GM23338 (cell line): Measurements from ENCODE around the gene MIOS. TPM values are rescaled to one million over a fixed set of nuclear protein-coding genes. Genes with fewer than 3 reads are reported as not detected.

Experiments
- ATAC-seq: fragments of 200-7000 bp; cut with Tn5 transposase; 3 replicates; pipeline ENCODE4 v1.9.1; 2020
- DNase-seq: peaks from one replicate; pipeline ENCODE4 v3.0.0-alpha.2; 2015; ENCODE audit warnings: low spot score
- H2AFZ ChIP-seq: fragments of 200-600 bp; sonication (generic); 2 replicates; pipeline ENCODE4 v1.8.0; 2016; ENCODE audit warnings: antibody characterized with exemption, mild to moderate bottlenecking, moderate library complexity
- H3F3A ChIP-seq: fragments of 200-600 bp; sonication (generic); replicated peaks from 2 replicates; pipeline ENCODE4 v1.8.0; 2017; ENCODE audit warnings: antibody characterized with exemption, mixed run types, low read depth
- H3K27ac ChIP-seq: fragments of 200-600 bp; sonication (generic); 2 replicates; pipeline ENCODE4 v1.6.1; 2016; ENCODE audit warnings: low read depth
- H3K27me3 ChIP-seq: fragments of 200-600 bp; sonication (generic); 2 replicates; pipeline ENCODE4 v1.8.0; 2016; ENCODE audit warnings: mild to moderate bottlenecking, mixed run types, moderate library complexity; ENCODE audit not compliant: insufficient read depth
- H3K36me3 ChIP-seq: fragments of 200-600 bp; sonication (generic); 2 replicates; pipeline ENCODE4 v1.8.0; 2016; ENCODE audit warnings: mild to moderate bottlenecking; ENCODE audit not compliant: insufficient read depth
- H3K4me1 ChIP-seq: fragments of 200-600 bp; sonication (generic); 2 replicates; pipeline ENCODE4 v1.8.0; 2016; ENCODE audit warnings: mild to moderate bottlenecking, moderate library complexity; ENCODE audit not compliant: insufficient read depth
- H3K4me2 ChIP-seq: fragments of 200-600 bp; sonication (generic); 2 replicates; pipeline ENCODE4 v1.7.1; 2017; ENCODE audit warnings: mixed run types
- H3K4me3 ChIP-seq: fragments of 200-600 bp; sonication (generic); 2 replicates; pipeline ENCODE4 v1.6.1; 2016; ENCODE audit warnings: mixed run types
- H3K79me2 ChIP-seq: fragments of 200-600 bp; sonication (generic); replicated peaks from 2 replicates; pipeline ENCODE4 v1.8.0; 2017; ENCODE audit warnings: mild to moderate bottlenecking; ENCODE audit not compliant: insufficient read depth
- H3K9me2 ChIP-seq: fragments of 200-600 bp; sonication (generic); 2 replicates; pipeline ENCODE4 v1.8.0; 2017; ENCODE audit not compliant: insufficient read depth
- H4K20me1 ChIP-seq: fragments of 200-600 bp; sonication (generic); replicated peaks from 2 replicates; pipeline ENCODE4 v1.8.0; 2017; ENCODE audit warnings: mild to moderate bottlenecking; ENCODE audit not compliant: insufficient read depth
- H3K27ac Mint-ChIP-seq: 2 replicates; pipeline ENCODE4 v1.8.0; 2020; ENCODE audit warnings: inconsistent platforms, mild to moderate bottlenecking, moderate library complexity, mixed read lengths
- H3K27me3 Mint-ChIP-seq: 3 replicates; pipeline ENCODE4 v1.8.0; 2022; ENCODE audit warnings: low read depth, mild to moderate bottlenecking, moderate library complexity, mixed read lengths, inconsistent platforms; ENCODE audit not compliant: insufficient read depth, poor library complexity
- H3K36me3 Mint-ChIP-seq: 3 replicates; pipeline ENCODE4 v1.8.0; 2021; ENCODE audit warnings: low read depth, mild to moderate bottlenecking, inconsistent platforms, moderate library complexity, mixed read lengths
- H3K4me1 Mint-ChIP-seq: 3 replicates; pipeline ENCODE4 v1.8.0; 2020; ENCODE audit warnings: mild to moderate bottlenecking, inconsistent platforms, mixed read lengths
- H3K4me3 Mint-ChIP-seq: 3 replicates; pipeline ENCODE4 v1.8.0; 2021; ENCODE audit warnings: moderate library complexity, mild to moderate bottlenecking, inconsistent platforms, mixed read lengths
- H3K9me3 Mint-ChIP-seq: 3 replicates; pipeline ENCODE4 v1.8.0; 2020; ENCODE audit warnings: moderate library complexity, mild to moderate bottlenecking, inconsistent platforms, mixed read lengths
- CREB1 ChIP-seq: fragments of 250-450 bp; sonication (Bioruptor Pico); IDR thresholded peaks from 2 replicates; pipeline ENCODE4 v1.5.0; 2020; ENCODE audit warnings: low read depth, mild to moderate bottlenecking, moderate library complexity
- EZH2 ChIP-seq: fragments of 200-600 bp; sonication (generic); IDR thresholded peaks from one replicate; pipeline ENCODE4 v1.8.0; 2017; ENCODE audit warnings: antibody characterized with exemption, mild to moderate bottlenecking, low read depth; ENCODE audit not compliant: unreplicated experiment
- EZH2phosphoT487 ChIP-seq: fragments of 200-600 bp; sonication (generic); IDR thresholded peaks from one replicate; pipeline ENCODE4 v1.8.1; 2018; ENCODE audit warnings: antibody characterized with exemption; ENCODE audit not compliant: unreplicated experiment
- JUNB ChIP-seq: IDR thresholded peaks from one replicate; pipeline ENCODE4 v1.6.1; 2016; ENCODE audit warnings: antibody characterized with exemption; ENCODE audit not compliant: unreplicated experiment
- NANOG ChIP-seq: IDR thresholded peaks from 2 replicates; pipeline ENCODE4 v1.6.1; 2016; ENCODE audit warnings: antibody characterized with exemption, borderline replicate concordance
- POLR2AphosphoS5 ChIP-seq: IDR thresholded peaks from 2 replicates; pipeline ENCODE4 v1.6.1; 2016; ENCODE audit warnings: antibody characterized with exemption, low read depth
- STAT1 ChIP-seq: IDR thresholded peaks from one replicate; pipeline ENCODE4 v1.6.1; 2016; ENCODE audit warnings: antibody characterized with exemption; ENCODE audit not compliant: unreplicated experiment
- ZNF114 ChIP-seq: fragments of 250-450 bp; sonication (Bioruptor Pico); IDR thresholded peaks from 2 replicates; pipeline ENCODE4 v1.5.0; 2020; ENCODE audit warnings: mild to moderate bottlenecking, moderate library complexity
- ZNF331 ChIP-seq: fragments of 250-450 bp; sonication (Bioruptor Pico); IDR thresholded peaks from 2 replicates; pipeline ENCODE4 v1.5.0; 2020; ENCODE audit warnings: low read depth, mild to moderate bottlenecking, moderate library complexity
- polyA plus RNA-seq: library from polyadenylated mRNA; unstranded; fragments of >200 nt; fragmentation: Nextera tagmentation; extraction: Ambion mirVana; gene quantifications from 2 replicates; pipeline ENCODE4 v1.2.1, GENCODE V29; 2016
- total RNA-seq: library from RNA; depleted of rRNA; stranded (reverse); fragments of >200 nt; shearing (Covaris generic); gene quantifications from 2 replicates; pipeline ENCODE4 v1.2.3, GENCODE V29; 2014
- TF ChIP-seq, protein P1 (sequence below), 2 experiments: fragments of 200-600 bp in 1 of 2; sonication (generic) in 1 of 2; conservative IDR thresholded peaks; 2 replicates each; pipeline versions ENCODE4 v1.5.1 to v1.6.1; 2016 to 2017; ENCODE audit warnings: antibody characterized with exemption in 2 of 2, low read depth in 2 of 2, mild to moderate bottlenecking in 2 of 2, moderate library complexity in 1 of 2
- TF ChIP-seq, protein P2 (sequence below): fragments of 250-450 bp; sonication (Bioruptor Pico); IDR thresholded peaks from 2 replicates; pipeline ENCODE4 v1.5.0; 2020; ENCODE audit warnings: mild to moderate bottlenecking, moderate library complexity
- TF ChIP-seq, protein P3 (sequence below): IDR thresholded peaks from one replicate; pipeline ENCODE4 v1.6.1; 2018; ENCODE audit warnings: antibody characterized with exemption; ENCODE audit not compliant: unreplicated experiment
- TF ChIP-seq, protein P4 (sequence below): IDR thresholded peaks from 2 replicates; pipeline ENCODE4 v1.6.1; 2016; ENCODE audit warnings: antibody characterized with exemption

MIOS gene
- total and polyA plus RNA-seq, 2 experiments from 2014 or later: 13.1 to 85.7 TPM

DNA sequence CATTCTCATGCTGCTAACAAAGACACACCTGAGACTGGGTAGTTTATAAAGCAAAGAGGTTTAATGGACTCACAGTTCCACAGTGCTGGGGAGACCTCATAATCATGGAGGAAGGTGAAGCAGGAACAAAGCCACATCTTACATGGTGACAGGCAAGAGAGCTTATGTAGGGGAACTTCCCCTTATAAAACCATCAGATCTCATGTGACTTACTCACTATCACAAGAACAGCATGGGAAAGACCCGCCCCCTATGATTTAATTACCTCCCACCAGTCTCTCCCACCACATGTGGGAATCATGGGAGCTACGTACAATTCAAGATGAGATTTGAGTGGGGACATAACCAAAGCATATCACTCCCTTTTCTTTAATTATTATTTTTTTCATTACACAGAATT, 47.6 kb upstream of the MIOS start:
- DNase-seq (no peak), ATAC-seq (no peak)
- no peaks in the 10 kb centered on the region for H4K20me1 ChIP-seq
- TF ChIP-seq STAT1 (no peak), CREB1 (CRISPR knock-in tag) (no peak), ZNF114 (no peak), JUNB (no peak), ZNF331 (CRISPR knock-in tag) (no peak), NANOG (no peak), EZH2phosphoT487 (no peak), EZH2 (no peak), POLR2AphosphoS5 (no peak)
- TF ChIP-seq, protein P1, sequence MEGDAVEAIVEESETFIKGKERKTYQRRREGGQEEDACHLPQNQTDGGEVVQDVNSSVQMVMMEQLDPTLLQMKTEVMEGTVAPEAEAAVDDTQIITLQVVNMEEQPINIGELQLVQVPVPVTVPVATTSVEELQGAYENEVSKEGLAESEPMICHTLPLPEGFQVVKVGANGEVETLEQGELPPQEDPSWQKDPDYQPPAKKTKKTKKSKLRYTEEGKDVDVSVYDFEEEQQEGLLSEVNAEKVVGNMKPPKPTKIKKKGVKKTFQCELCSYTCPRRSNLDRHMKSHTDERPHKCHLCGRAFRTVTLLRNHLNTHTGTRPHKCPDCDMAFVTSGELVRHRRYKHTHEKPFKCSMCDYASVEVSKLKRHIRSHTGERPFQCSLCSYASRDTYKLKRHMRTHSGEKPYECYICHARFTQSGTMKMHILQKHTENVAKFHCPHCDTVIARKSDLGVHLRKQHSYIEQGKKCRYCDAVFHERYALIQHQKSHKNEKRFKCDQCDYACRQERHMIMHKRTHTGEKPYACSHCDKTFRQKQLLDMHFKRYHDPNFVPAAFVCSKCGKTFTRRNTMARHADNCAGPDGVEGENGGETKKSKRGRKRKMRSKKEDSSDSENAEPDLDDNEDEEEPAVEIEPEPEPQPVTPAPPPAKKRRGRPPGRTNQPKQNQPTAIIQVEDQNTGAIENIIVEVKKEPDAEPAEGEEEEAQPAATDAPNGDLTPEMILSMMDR (conservative IDR thresholded peaks at IDR 0.05; ENCODE audit: low read depth in 2 of 2): no peak
- TF ChIP-seq, protein P2, sequence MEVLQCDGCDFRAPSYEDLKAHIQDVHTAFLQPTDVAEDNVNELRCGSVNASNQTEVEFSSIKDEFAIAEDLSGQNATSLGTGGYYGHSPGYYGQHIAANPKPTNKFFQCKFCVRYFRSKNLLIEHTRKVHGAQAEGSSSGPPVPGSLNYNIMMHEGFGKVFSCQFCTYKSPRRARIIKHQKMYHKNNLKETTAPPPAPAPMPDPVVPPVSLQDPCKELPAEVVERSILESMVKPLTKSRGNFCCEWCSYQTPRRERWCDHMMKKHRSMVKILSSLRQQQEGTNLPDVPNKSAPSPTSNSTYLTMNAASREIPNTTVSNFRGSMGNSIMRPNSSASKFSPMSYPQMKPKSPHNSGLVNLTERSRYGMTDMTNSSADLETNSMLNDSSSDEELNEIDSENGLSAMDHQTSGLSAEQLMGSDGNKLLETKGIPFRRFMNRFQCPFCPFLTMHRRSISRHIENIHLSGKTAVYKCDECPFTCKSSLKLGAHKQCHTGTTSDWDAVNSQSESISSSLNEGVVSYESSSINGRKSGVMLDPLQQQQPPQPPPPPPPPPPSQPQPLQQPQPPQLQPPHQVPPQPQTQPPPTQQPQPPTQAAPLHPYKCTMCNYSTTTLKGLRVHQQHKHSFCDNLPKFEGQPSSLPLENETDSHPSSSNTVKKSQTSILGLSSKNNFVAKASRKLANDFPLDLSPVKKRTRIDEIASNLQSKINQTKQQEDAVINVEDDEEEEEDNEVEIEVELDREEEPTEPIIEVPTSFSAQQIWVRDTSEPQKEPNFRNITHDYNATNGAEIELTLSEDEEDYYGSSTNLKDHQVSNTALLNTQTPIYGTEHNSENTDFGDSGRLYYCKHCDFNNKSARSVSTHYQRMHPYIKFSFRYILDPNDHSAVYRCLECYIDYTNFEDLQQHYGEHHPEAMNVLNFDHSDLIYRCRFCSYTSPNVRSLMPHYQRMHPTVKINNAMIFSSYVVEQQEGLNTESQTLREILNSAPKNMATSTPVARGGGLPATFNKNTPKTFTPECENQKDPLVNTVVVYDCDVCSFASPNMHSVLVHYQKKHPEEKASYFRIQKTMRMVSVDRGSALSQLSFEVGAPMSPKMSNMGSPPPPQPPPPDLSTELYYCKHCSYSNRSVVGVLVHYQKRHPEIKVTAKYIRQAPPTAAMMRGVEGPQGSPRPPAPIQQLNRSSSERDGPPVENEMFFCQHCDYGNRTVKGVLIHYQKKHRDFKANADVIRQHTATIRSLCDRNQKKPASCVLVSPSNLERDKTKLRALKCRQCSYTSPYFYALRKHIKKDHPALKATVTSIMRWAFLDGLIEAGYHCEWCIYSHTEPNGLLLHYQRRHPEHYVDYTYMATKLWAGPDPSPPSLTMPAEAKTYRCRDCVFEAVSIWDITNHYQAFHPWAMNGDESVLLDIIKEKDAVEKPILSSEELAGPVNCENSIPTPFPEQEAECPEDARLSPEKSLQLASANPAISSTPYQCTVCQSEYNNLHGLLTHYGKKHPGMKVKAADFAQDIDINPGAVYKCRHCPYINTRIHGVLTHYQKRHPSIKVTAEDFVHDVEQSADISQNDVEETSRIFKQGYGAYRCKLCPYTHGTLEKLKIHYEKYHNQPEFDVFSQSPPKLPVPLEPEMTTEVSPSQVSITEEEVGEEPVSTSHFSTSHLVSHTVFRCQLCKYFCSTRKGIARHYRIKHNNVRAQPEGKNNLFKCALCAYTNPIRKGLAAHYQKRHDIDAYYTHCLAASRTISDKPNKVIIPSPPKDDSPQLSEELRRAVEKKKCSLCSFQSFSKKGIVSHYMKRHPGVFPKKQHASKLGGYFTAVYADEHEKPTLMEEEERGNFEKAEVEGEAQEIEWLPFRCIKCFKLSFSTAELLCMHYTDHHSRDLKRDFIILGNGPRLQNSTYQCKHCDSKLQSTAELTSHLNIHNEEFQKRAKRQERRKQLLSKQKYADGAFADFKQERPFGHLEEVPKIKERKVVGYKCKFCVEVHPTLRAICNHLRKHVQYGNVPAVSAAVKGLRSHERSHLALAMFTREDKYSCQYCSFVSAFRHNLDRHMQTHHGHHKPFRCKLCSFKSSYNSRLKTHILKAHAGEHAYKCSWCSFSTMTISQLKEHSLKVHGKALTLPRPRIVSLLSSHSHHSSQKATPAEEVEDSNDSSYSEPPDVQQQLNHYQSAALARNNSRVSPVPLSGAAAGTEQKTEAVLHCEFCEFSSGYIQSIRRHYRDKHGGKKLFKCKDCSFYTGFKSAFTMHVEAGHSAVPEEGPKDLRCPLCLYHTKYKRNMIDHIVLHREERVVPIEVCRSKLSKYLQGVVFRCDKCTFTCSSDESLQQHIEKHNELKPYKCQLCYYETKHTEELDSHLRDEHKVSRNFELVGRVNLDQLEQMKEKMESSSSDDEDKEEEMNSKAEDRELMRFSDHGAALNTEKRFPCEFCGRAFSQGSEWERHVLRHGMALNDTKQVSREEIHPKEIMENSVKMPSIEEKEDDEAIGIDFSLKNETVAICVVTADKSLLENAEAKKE (CRISPR knock-in tag): no peak
- TF ChIP-seq, protein P3, sequence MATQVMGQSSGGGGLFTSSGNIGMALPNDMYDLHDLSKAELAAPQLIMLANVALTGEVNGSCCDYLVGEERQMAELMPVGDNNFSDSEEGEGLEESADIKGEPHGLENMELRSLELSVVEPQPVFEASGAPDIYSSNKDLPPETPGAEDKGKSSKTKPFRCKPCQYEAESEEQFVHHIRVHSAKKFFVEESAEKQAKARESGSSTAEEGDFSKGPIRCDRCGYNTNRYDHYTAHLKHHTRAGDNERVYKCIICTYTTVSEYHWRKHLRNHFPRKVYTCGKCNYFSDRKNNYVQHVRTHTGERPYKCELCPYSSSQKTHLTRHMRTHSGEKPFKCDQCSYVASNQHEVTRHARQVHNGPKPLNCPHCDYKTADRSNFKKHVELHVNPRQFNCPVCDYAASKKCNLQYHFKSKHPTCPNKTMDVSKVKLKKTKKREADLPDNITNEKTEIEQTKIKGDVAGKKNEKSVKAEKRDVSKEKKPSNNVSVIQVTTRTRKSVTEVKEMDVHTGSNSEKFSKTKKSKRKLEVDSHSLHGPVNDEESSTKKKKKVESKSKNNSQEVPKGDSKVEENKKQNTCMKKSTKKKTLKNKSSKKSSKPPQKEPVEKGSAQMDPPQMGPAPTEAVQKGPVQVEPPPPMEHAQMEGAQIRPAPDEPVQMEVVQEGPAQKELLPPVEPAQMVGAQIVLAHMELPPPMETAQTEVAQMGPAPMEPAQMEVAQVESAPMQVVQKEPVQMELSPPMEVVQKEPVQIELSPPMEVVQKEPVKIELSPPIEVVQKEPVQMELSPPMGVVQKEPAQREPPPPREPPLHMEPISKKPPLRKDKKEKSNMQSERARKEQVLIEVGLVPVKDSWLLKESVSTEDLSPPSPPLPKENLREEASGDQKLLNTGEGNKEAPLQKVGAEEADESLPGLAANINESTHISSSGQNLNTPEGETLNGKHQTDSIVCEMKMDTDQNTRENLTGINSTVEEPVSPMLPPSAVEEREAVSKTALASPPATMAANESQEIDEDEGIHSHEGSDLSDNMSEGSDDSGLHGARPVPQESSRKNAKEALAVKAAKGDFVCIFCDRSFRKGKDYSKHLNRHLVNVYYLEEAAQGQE: no peak
- TF ChIP-seq, protein P4, sequence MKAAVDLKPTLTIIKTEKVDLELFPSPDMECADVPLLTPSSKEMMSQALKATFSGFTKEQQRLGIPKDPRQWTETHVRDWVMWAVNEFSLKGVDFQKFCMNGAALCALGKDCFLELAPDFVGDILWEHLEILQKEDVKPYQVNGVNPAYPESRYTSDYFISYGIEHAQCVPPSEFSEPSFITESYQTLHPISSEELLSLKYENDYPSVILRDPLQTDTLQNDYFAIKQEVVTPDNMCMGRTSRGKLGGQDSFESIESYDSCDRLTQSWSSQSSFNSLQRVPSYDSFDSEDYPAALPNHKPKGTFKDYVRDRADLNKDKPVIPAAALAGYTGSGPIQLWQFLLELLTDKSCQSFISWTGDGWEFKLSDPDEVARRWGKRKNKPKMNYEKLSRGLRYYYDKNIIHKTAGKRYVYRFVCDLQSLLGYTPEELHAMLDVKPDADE: no peak
- no peaks in the 10 kb centered on the region for H3K9me2 ChIP-seq
- no peak overlapping the region for H3K4me2 ChIP-seq
- H3K79me2 ChIP-seq: no peaks in the 10 kb centered on the region
- Mint-ChIP-seq H3K27me3 (no peaks in the 10 kb centered on the region), H3K4me3 (no peak overlapping the region), H3K4me1 (peaks cover 7% of the 10 kb centered on the region; the same call in 2 of the 3 replicates), H3K36me3 (no peaks in the 10 kb centered on the region), H3K27ac (no peak overlapping the region; the same call in 1 of the 2 replicates), H3K9me3 (no peaks in the 10 kb centered on the region; the same call in 2 of the 3 replicates)
- H3K27me3 ChIP-seq: no peaks in the 10 kb centered on the region
- H2AFZ ChIP-seq: peak overlapping the region; percentile 48; the same call in 1 of the 2 replicates
- H3K36me3 ChIP-seq: no peaks in the 10 kb centered on the region
- H3K27ac ChIP-seq: no peak overlapping the region
- H3F3A ChIP-seq: no peaks in the 10 kb centered on the region
- no peak overlapping the region for H3K4me3 ChIP-seq
- H3K4me1 ChIP-seq: no peaks in the 10 kb centered on the region
